ENCODE data around the gene B4GALT3.

DNA sequence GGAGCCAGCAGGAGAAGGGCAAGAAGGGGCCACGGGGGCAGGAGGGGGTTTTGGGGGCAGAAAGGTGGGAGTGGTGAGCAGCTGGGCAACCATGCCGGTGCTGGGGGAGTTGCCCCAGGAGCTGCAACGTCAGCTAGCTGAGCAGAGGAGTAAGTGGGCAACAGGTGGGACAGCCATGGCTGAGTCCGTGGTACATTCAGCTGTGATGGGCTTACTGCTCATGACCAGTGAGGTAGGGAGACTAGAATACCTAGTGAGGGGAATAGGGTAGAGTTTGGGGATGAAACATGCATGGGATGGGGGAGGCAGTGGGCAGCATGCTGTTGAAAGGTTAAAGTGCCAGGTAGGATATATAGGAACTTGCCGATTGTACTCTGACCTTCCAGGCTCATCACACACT lies 15.7 kb downstream of the B4GALT3 start:
- no peak for TF ChIP-seq CTCF (IDR thresholded peaks at IDR 0.05)
- TF ChIP-seq POLR2AphosphoS5 (IDR thresholded peaks at IDR 0.05): no peak
